ENCODE results near the gene TNS1. TPM values are rescaled to one million over a fixed set of nuclear protein-coding genes. Genes with fewer than 3 reads are reported as not detected.

Gene TNS1
- total and polyA plus RNA-seq, 7 donors, result 73.4 to 742 (median 276) TPM

DNA sequence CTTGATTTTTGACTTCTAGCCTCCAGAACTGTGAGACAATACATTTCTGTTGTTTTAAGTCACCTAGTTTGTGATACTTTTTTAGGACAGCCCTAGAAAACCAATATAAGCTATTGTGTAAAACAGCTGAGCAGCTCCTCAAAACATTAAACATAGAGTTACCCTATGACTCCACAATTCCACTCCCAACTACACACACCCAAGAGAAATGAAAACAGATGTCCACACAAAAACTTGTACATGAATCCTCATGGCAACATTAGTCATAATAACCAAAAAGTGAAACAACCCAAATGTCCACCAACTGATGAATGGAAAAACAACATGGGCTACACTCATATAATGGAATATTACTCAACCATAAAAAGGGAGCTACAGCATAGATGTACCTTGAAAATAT, 32.6 kb downstream of the TNS1 start:
- no peak for ATAC-seq
- Histone ChIP-seq H3K27ac (no peak overlapping the region), H3K9me3 (no peaks in the 10 kb centered on the region), H3K4me1 (peaks cover 33% of the 10 kb centered on the region), H3K27me3 (ENCODE audit: insufficient read depth in 3 of 3, low read length in 2 of 3) (no peaks in the 10 kb centered on the region), H3K36me3 (ENCODE audit: insufficient read depth in 1 of 2, low read depth in 1 of 2) (no peaks in the 10 kb centered on the region), H3K4me3 (no peak overlapping the region)
- intact Hi-C loops (cut with DNase I), result no loop called here
- TF ChIP-seq, protein P1, sequence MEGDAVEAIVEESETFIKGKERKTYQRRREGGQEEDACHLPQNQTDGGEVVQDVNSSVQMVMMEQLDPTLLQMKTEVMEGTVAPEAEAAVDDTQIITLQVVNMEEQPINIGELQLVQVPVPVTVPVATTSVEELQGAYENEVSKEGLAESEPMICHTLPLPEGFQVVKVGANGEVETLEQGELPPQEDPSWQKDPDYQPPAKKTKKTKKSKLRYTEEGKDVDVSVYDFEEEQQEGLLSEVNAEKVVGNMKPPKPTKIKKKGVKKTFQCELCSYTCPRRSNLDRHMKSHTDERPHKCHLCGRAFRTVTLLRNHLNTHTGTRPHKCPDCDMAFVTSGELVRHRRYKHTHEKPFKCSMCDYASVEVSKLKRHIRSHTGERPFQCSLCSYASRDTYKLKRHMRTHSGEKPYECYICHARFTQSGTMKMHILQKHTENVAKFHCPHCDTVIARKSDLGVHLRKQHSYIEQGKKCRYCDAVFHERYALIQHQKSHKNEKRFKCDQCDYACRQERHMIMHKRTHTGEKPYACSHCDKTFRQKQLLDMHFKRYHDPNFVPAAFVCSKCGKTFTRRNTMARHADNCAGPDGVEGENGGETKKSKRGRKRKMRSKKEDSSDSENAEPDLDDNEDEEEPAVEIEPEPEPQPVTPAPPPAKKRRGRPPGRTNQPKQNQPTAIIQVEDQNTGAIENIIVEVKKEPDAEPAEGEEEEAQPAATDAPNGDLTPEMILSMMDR (IDR thresholded peaks at IDR 0.05), result no peak
- DNase-seq, result no peak

DNA sequence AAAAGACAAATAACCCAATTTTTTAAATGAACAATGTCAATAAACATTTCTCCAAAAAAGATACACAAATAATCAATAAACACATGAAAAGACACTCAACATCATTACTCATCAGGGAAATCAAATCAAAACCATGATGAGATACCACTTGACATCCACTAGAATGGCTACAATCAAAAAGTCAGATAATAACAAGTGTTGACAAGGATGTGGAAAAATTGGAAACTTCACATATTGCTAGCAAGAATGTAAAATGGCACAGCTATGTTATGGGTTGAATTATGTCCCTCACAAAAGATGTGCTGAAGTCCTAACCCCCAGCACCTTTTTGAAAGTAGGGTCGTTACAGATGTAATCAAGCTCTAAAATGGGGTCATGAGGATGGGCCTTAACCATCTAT, 33.2 kb downstream of the TNS1 start:
- intact Hi-C loops (cut with DNase I), result no loop called here
- Histone ChIP-seq H3K27me3 (ENCODE audit: insufficient read depth in 3 of 3, low read length in 2 of 3) (no peaks in the 10 kb centered on the region), H3K27ac (no peak overlapping the region), H3K4me3 (no peak overlapping the region), H3K36me3 (ENCODE audit: insufficient read depth in 1 of 2, low read depth in 1 of 2) (no peaks in the 10 kb centered on the region), H3K9me3 (no peaks in the 10 kb centered on the region), H3K4me1 (peaks cover 38% of the 10 kb centered on the region)
- 96 to 100% (median 97%) methylated on average over 1 of the region's 1 CpG for WGBS, 3 donors
- TF ChIP-seq, protein P1 (IDR thresholded peaks at IDR 0.05), result no peak
- ATAC-seq (no peak), DNase-seq (no peak)

DNA sequence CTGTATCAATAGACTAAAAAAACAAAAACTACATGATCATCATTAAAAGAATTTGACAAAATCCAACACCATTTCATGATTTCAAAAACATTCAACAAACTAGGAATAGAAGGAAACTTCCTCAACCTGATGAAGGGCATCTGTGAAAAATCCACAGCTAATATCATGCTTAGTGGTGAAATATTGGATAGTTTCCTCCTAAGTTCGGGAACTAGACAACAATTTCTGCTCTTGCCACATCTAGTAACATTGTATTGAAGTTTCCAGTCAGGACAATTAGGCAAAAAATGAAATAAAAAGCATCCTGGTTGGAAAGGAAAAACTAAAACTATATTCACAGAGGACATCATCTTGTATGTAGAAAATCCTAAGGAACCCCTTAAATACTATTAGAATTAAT, 34.8 kb downstream of the TNS1 start:
- TF ChIP-seq, protein P1 (IDR thresholded peaks at IDR 0.05), result no peak
- ATAC-seq, result no peak
- intact Hi-C loops (cut with DNase I), result no loop called here
- Histone ChIP-seq H3K4me3 (no peak overlapping the region), H3K27me3 (ENCODE audit: insufficient read depth in 3 of 3, low read length in 2 of 3) (no peaks in the 10 kb centered on the region), H3K9me3 (no peaks in the 10 kb centered on the region), H3K27ac (no peak overlapping the region), H3K4me1 (peaks cover 34% of the 10 kb centered on the region), H3K36me3 (ENCODE audit: insufficient read depth in 1 of 2, low read depth in 1 of 2) (no peaks in the 10 kb centered on the region)
- 36 to 38% (median 36%) methylated on average over 1 of the region's 1 CpG for WGBS, 3 donors
- DNase-seq, result no peak

DNA sequence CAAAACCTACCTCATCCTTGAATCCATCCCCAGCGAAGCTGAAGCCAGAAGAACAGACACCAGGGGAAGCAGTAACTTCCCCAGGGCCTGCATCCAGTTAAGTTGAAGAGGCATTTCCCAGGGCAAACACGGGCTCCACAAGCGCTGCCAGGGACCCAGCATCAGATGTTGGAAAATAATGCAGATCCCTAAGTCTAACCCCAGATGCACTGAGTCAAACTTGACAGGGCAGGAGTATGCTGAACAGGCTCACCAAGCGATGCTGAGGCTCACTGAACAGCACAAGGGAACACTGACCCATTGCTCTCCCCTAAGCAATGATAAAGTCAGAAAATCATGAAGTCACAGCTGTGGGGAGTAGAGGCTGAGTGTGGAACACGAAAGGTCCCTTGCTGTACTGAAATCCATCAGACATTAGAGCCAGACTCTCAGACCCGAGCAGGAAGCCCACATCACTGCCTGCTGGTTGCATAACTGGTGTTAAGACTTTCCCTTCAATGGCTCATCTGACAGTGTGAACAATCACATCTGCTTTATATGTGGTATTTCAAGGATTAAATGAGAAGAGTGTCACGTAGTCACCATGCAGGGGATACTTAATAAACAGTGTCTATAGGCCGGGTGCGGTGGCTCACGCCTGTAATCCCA, 36.2 kb downstream of the TNS1 start:
- DNase-seq, result no peak
- peak in 1 of 4 donors; percentile 11 for ATAC-seq
- Histone ChIP-seq H3K9me3 (no peaks in the 10 kb centered on the region), H3K4me3 (no peak overlapping the region), H3K36me3 (ENCODE audit: insufficient read depth in 1 of 2, low read depth in 1 of 2) (no peaks in the 10 kb centered on the region), H3K4me1 (peaks cover 23% of the 10 kb centered on the region), H3K27ac (peak overlapping the region; percentile 50), H3K27me3 (ENCODE audit: insufficient read depth in 3 of 3, low read length in 2 of 3) (no peaks in the 10 kb centered on the region)
- intact Hi-C loops (cut with DNase I), result no loop called here
- WGBS, 3 donors, result 84 to 86% (median 84%) methylated on average over 10 of the region's 10 CpGs
- TF ChIP-seq, protein P1 (IDR thresholded peaks at IDR 0.05), result no peak
